Activated CD4-positive, alpha-beta T cell treated with anti-CD3 and anti-CD28 coated beads, Interleukin-2, amount 10 ng/mL, durations not matched to agents 7 days and 5 days (primary cell): Measurements from ENCODE around the gene GLB1L3. TPM values are rescaled to one million over a fixed set of nuclear protein-coding genes. Genes with fewer than 3 reads are reported as not detected.

ENCODE experiments used
- CTCF ChIA-PET: fragments of 350-600 bp; sonication (Branson Sonifier 250); formaldehyde crosslinking; loops from one replicate; lab custom pipeline; 2021; ENCODE audit warnings: antibody characterized with exemption; lab: Charles Lee
- POLR2A ChIA-PET: fragments of 350-600 bp; sonication (Branson Sonifier 250); formaldehyde crosslinking; loops from one replicate; lab custom pipeline; 2021; ENCODE audit warnings: antibody characterized with exemption; lab: Charles Lee
- DNase-seq: peaks from one replicate; pipeline ENCODE4 v3.0.0-alpha.2; 2020
- H3K27ac Mint-ChIP-seq: one replicate; pipeline ENCODE4 v1.8.0; 2021; ENCODE audit warnings: mild to moderate bottlenecking, moderate library complexity, mixed read lengths
- H3K27me3 Mint-ChIP-seq: one replicate; pipeline ENCODE4 v1.8.0; 2021; ENCODE audit warnings: mixed read lengths
- H3K36me3 Mint-ChIP-seq: one replicate; pipeline ENCODE4 v1.8.0; 2021; ENCODE audit warnings: low read depth, mixed read lengths
- H3K4me1 Mint-ChIP-seq: one replicate; pipeline ENCODE4 v1.8.0; 2021; ENCODE audit warnings: mixed read lengths
- H3K4me3 Mint-ChIP-seq: one replicate; pipeline ENCODE4 v1.8.0; 2021; ENCODE audit warnings: mild to moderate bottlenecking, moderate library complexity, mixed read lengths
- H3K9me3 Mint-ChIP-seq: one replicate; pipeline ENCODE4 v1.8.0; 2021; ENCODE audit warnings: mixed read lengths
- total RNA-seq, 2 experiments: library from RNA; stranded (reverse); gene quantifications; one replicate each; pipeline ENCODE4 v1.2.3, GENCODE V29; 2021

GLB1L3 gene
- total RNA-seq, 2 experiments from 2014 or later: 6.8 to 7.2 TPM

- no peak overlapping the region for H3K27ac Mint-ChIP-seq
- CTCF ChIA-PET: no interaction called here
- no peaks in the 10 kb centered on the region for H3K9me3 Mint-ChIP-seq
- H3K36me3 Mint-ChIP-seq: no peaks in the 10 kb centered on the region
- H3K4me1 Mint-ChIP-seq: peaks cover 22% of the 10 kb centered on the region
- H3K27me3 Mint-ChIP-seq: peaks cover 9% of the 10 kb centered on the region
- DNase-seq: no peak
- POLR2A ChIA-PET: no interaction called here
- no peak overlapping the region for H3K4me3 Mint-ChIP-seq
Measured at GRCh38 chr11:134357545-134357839, 81.3 kb downstream of the GLB1L3 start.

- Mint-ChIP-seq H3K4me3 (no peak overlapping the region), H3K9me3 (no peaks in the 10 kb centered on the region), H3K36me3 (no peaks in the 10 kb centered on the region), H3K27ac (no peak overlapping the region), H3K4me1 (peaks cover 22% of the 10 kb centered on the region), H3K27me3 (peaks cover 9% of the 10 kb centered on the region)
- ChIA-PET CTCF (interaction anchor here (1.0 to 1.4 kb wide), 2 partner anchors 10 to 82 kb away, joined by 4 to 5 read pairs; partner anchors contain the start of gene GLB1L3), POLR2A (no interaction called here)
- no peak for DNase-seq
Measured at GRCh38 chr11:134358165-134358855, 82.1 kb downstream of the GLB1L3 start.

- Mint-ChIP-seq H3K4me1 (peaks cover 22% of the 10 kb centered on the region), H3K27me3 (peaks cover 9% of the 10 kb centered on the region), H3K4me3 (no peak overlapping the region), H3K27ac (no peak overlapping the region), H3K9me3 (no peaks in the 10 kb centered on the region), H3K36me3 (no peaks in the 10 kb centered on the region)
- ChIA-PET POLR2A (no interaction called here), CTCF (interaction anchor here (1.0 to 1.6 kb wide), 4 partner anchors 9 to 83 kb away, joined by 3 to 6 read pairs (median 4); partner anchors contain the start of gene GLB1L3)
- DNase-seq: no peak
Measured at GRCh38 chr11:134358856-134359490, 82.8 kb downstream of the GLB1L3 start.

GRCh38 chr11:134359646-134360045 is 83.5 kb downstream of the GLB1L3 start:
- peak overlapping the region; percentile 48 for H3K27ac Mint-ChIP-seq
- no peaks in the 10 kb centered on the region for H3K9me3 Mint-ChIP-seq
- no peak overlapping the region for H3K4me3 Mint-ChIP-seq
- no peak for DNase-seq
- ChIA-PET POLR2A (no interaction called here), CTCF (interaction anchor here (1.0 to 1.6 kb wide), 2 partner anchors 9 to 16 kb away, joined by 3 to 6 read pairs; no protein-coding TSS in a partner anchor)
- H3K27me3 Mint-ChIP-seq: peaks cover 9% of the 10 kb centered on the region
- H3K36me3 Mint-ChIP-seq: no peaks in the 10 kb centered on the region
- peaks cover 22% of the 10 kb centered on the region for H3K4me1 Mint-ChIP-seq

DNA sequence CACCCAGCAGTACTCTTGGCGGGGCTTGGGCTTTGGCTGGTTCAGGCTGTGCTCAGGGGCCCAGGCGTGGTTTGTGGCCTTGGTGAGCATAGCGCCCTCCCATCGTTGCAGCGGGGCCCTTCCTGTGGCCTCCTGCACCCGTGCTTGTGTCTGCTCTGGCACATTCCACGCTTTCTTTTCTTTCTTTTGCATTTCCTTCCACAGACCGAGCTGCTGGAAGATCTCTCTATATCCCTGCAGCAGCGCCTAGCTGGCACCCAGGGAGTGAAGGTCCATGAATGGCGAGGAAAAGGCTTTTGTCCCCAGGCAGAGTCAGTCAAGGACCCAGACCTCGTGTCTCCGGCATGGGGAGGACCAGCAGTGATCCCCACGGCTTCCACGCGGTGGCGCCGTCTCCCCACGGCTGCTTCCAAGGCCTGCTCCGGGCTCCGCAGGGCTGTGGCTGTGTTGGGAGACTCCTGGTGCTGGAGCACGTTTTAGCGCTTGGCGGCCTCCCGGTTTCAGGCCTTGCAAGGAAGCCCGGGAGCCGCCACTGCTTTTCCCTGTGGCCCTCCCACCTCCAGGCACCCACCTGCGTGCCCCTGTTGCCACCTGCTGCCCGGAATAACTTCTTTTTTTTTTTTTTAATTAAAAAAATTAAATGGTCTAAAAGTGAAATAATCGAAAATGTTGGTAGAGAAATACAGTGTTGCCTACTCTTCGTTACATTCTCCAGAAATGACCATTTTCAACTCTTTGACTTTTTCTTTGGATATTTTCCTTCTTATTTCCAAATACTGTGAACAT is 84.1 kb downstream of the GLB1L3 start:
- ChIA-PET POLR2A (no interaction called here), CTCF (interaction anchor here (1.0 to 1.6 kb wide), 2 partner anchors 10 to 17 kb away, joined by 3 to 6 read pairs; no protein-coding TSS in a partner anchor)
- no peak overlapping the region for H3K4me3 Mint-ChIP-seq
- peak; percentile 81 for DNase-seq
- peaks cover 22% of the 10 kb centered on the region for H3K4me1 Mint-ChIP-seq
- peaks cover 5% of the 10 kb centered on the region for H3K27me3 Mint-ChIP-seq
- peak overlapping the region; percentile 48 for H3K27ac Mint-ChIP-seq
- no peaks in the 10 kb centered on the region for H3K9me3 Mint-ChIP-seq
- H3K36me3 Mint-ChIP-seq: no peaks in the 10 kb centered on the region

DNA sequence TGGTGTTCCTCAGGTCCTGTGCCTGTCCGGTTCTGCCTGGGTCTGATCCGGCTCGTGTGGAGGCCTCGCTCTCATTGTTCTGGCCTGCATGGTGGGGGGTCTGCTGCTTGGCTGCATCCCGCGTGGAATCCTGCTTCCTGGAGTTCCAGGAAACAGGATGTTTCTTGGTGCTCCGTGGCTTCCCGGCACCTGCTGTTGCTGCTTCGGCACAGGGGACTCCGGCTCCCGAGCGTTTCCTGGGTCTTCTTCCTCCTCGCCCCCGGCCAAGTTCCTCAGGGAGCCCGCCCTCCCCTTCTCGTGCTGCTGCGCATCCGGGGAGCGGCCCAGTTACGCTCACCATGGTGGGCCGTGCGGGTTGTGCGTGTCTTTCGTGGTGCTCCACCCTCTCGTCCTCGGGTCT is 85.5 kb downstream of the GLB1L3 start:
- CTCF ChIA-PET: no interaction called here
- peaks cover 22% of the 10 kb centered on the region for H3K4me1 Mint-ChIP-seq
- POLR2A ChIA-PET: no interaction called here
- peaks cover 5% of the 10 kb centered on the region for H3K27me3 Mint-ChIP-seq
- H3K9me3 Mint-ChIP-seq: no peaks in the 10 kb centered on the region
- H3K36me3 Mint-ChIP-seq: no peaks in the 10 kb centered on the region
- H3K27ac Mint-ChIP-seq: no peak overlapping the region
- H3K4me3 Mint-ChIP-seq: no peak overlapping the region
- DNase-seq: no peak

DNA sequence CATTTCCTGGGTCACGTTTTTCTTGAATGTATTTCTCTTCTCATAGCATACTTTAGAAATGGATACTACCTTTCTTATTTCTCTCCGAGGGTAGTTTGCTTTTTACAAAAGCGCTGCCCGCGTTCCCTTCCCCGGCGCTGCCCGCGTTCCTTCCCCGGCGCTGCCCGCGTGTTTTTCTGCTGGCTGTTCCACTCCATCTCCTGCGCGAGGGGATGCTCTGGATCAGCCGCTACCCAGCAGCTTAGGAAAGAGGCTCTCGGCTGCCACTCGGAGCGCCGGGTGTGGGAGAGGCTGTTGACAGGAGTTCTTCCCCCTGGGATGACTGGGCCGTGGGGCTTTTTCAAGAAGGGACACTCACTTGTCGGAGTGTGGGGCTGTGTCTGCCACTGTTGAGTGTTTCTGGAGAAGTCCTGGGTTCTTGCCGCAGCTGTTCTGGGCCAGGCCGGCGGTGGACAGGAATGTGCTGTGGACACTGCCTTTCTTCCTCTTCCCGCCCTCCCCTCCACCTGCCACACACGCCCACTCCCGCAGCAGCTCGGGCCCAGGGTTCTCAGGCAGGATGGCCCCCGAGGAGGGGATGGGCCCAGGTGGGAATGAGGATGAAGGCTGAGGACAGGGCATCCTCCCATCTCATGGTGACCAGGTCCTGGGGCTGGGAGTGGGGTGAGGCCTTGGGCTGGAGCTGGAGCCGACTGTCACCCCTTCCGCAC is 86.2 kb downstream of the GLB1L3 start:
- Mint-ChIP-seq H3K4me1 (peaks cover 22% of the 10 kb centered on the region), H3K27me3 (peaks cover 5% of the 10 kb centered on the region), H3K9me3 (no peaks in the 10 kb centered on the region), H3K4me3 (no peak overlapping the region), H3K27ac (no peak overlapping the region), H3K36me3 (no peaks in the 10 kb centered on the region)
- ChIA-PET CTCF (no interaction called here), POLR2A (no interaction called here)
- no peak for DNase-seq

DNA sequence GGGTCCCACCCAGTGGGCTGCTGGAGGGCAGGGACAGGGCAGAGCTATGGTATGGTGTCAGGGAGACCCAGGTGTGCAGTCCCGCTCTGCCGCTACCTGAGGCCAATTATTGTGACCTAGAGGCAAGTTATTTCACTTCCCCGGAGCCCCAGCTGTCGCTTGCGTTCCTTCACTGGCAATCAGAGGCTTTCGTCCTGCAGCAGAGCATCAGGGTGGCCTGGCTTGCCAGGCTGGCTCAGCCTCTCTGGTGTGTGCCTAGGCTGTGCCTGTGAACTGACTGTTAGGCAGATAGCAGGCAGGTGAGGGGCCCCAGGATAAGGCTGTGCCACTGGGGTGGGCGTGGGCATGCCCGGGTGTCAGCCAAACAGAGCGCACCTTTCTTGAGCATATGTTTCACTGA is 87.0 kb downstream of the GLB1L3 start:
- no peaks in the 10 kb centered on the region for H3K36me3 Mint-ChIP-seq
- H3K4me3 Mint-ChIP-seq: no peak overlapping the region
- H3K27me3 Mint-ChIP-seq: peaks cover 5% of the 10 kb centered on the region
- no peak overlapping the region for H3K27ac Mint-ChIP-seq
- H3K4me1 Mint-ChIP-seq: peaks cover 22% of the 10 kb centered on the region
- CTCF ChIA-PET: no interaction called here
- H3K9me3 Mint-ChIP-seq: no peaks in the 10 kb centered on the region
- POLR2A ChIA-PET: no interaction called here
- DNase-seq: no peak

GRCh38 chr11:134363592-134363991 is 87.4 kb downstream of the GLB1L3 start:
- no peaks in the 10 kb centered on the region for H3K9me3 Mint-ChIP-seq
- no peaks in the 10 kb centered on the region for H3K36me3 Mint-ChIP-seq
- POLR2A ChIA-PET: no interaction called here
- CTCF ChIA-PET: no interaction called here
- peaks cover 5% of the 10 kb centered on the region for H3K27me3 Mint-ChIP-seq
- H3K4me3 Mint-ChIP-seq: no peak overlapping the region
- peaks cover 22% of the 10 kb centered on the region for H3K4me1 Mint-ChIP-seq
- no peak overlapping the region for H3K27ac Mint-ChIP-seq
- DNase-seq: no peak

GRCh38 chr11:134364261-134364660 is 88.1 kb downstream of the GLB1L3 start:
- POLR2A ChIA-PET: no interaction called here
- no peak overlapping the region for H3K4me3 Mint-ChIP-seq
- H3K4me1 Mint-ChIP-seq: peaks cover 22% of the 10 kb centered on the region
- H3K27ac Mint-ChIP-seq: no peak overlapping the region
- CTCF ChIA-PET: no interaction called here
- DNase-seq: no peak
- H3K27me3 Mint-ChIP-seq: peaks cover 5% of the 10 kb centered on the region
- no peaks in the 10 kb centered on the region for H3K9me3 Mint-ChIP-seq
- no peaks in the 10 kb centered on the region for H3K36me3 Mint-ChIP-seq

- H3K9me3 Mint-ChIP-seq: no peaks in the 10 kb centered on the region
- no peak for DNase-seq
- H3K27ac Mint-ChIP-seq: no peak overlapping the region
- POLR2A ChIA-PET: no interaction called here
- no peak overlapping the region for H3K4me3 Mint-ChIP-seq
- peaks cover 5% of the 10 kb centered on the region for H3K27me3 Mint-ChIP-seq
- CTCF ChIA-PET: no interaction called here
- no peaks in the 10 kb centered on the region for H3K36me3 Mint-ChIP-seq
- H3K4me1 Mint-ChIP-seq: peaks cover 14% of the 10 kb centered on the region
Measured at GRCh38 chr11:134365011-134365925, 89.1 kb downstream of the GLB1L3 start.

DNA sequence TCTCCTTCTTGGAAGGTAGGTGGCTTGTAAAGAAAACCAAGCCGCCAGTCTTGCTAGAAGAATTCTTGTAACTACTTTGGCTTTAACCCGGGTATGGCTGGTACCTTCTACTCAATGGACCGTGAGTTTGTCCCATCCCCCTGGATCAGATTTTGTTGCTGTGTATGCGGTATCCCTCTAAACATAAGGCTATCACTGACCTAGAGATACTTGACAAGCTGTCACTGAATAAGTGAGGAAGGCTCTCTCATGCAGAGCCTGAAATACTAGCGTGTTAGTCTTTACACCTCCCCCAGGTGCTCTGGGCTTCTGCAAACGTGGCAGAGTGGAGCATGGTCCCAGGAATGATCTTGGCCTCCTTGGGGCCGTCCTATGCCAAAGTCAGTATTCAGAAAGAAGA is 90.1 kb downstream of the GLB1L3 start:
- Mint-ChIP-seq H3K4me3 (no peak overlapping the region), H3K27me3 (peaks cover 4% of the 10 kb centered on the region), H3K4me1 (peaks cover 9% of the 10 kb centered on the region), H3K27ac (no peak overlapping the region), H3K36me3 (no peaks in the 10 kb centered on the region), H3K9me3 (no peaks in the 10 kb centered on the region)
- CTCF ChIA-PET: no interaction called here
- POLR2A ChIA-PET: no interaction called here
- no peak for DNase-seq
